Islet precursor cell (in vitro differentiated cells): Measurements from ENCODE around the gene DAB2.
"Not testable (repeated sequence)": the region's sequence is repeated elsewhere in the genome, so short reads cannot be mapped to it uniquely, and the experiment has no call there.

Experiments
- DNase-seq: peaks from one replicate; pipeline ENCODE4 v3.0.0-alpha.2; 2018

DAB2 gene

GRCh38 chr5:39419796-39420195 is 5.0 kb downstream of the DAB2 start:
- no peak for DNase-seq

- DNase-seq = no peak
Measured at GRCh38 chr5:39417979-39418378, 6.8 kb downstream of the DAB2 start.

DNA sequence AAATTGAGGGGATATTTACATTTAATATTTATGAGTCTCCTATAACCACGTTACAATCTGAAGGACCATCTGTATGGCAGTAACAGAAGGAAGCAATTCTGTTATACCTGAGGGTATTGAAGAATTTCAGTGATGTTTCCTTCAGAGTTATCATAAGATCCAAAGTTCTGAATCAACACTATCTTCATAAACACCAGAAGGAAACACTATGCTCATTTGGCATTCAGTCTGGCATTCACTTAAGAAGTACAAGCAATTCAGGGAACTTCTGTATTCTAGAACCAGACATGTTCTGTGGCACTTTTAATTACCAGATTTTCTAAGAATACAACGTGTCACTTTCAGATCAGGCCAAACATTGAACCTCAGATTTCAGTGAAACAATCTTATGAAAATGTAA is 9.6 kb downstream of the DAB2 start:
- DNase-seq = no peak

DNA sequence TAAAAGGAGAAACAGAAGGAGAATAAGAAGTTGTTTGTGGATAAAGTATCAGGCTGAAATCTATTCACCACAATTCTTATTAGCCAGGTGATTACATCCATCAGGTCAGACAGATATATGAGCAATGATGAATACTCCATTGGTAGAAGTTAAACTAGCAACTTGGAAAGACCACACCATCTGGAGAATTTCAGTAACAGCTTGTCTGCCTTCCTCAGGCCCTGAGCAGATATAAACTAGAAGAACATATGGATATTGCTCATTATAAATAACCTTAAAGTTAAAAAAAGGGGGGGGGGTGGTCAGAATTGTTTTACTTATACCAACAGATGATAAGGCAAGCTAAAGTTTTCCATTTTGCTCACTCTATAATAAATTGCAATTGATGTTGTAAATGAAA is 10.4 kb downstream of the DAB2 start:
- DNase-seq = no peak

- no peak for DNase-seq
Measured at GRCh38 chr5:39413771-39414170, 11.0 kb downstream of the DAB2 start.

DNA sequence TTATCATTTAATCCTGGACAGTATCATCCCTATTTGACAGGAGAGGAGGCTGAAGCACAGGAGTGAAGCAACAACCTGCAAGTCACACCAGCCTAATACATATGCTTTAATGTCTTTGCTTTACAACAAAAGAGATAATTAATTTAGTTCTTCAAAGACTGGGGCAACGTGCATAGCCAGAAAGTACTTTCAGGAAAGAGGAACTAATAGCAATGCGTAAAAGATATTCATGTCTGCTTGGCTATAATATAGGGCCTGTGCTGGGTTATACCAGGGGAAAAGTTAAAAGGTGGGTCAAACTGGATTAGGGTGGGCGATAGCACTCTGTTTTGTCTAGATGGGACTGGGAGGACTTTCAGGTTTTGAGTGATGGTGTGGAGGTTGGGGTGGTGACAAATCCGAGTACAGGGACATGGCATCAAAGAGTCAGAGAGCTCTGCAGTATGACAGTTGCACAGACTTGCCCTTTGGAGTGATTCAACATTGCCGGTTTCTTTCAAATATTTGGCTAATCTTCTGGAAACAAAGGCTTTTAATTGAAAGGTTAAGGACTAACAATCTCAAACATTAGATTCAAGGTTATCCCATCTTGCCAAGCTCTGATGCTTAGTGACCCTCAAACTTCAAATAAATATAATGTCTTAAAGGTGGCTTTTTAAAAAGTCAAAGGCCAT is 11.9 kb downstream of the DAB2 start:
- DNase-seq = no peak

GRCh38 chr5:39411985-39412384 is 12.8 kb downstream of the DAB2 start:
- DNase-seq = no peak

GRCh38 chr5:39411061-39411460 is 13.7 kb downstream of the DAB2 start:
- DNase-seq = no peak

DNA sequence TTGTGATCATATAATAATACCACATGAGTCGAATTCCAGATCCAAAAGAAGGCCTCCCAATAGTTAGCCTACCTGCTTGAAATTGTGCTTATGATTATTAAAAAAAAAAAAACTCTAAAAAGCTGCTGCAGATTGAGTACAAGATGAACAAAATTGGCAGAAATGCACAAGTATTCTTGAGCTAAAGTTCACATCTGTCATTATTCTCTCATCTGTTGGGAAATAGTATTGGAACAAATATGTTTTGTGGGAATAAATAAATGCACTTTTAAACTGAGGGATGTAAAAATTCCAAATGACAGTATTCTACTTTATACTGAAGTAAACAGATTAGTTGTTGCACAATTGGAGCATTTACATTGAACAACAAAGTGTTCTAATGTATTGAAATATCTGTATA is 15.7 kb downstream of the DAB2 start:
- no peak for DNase-seq

DNA sequence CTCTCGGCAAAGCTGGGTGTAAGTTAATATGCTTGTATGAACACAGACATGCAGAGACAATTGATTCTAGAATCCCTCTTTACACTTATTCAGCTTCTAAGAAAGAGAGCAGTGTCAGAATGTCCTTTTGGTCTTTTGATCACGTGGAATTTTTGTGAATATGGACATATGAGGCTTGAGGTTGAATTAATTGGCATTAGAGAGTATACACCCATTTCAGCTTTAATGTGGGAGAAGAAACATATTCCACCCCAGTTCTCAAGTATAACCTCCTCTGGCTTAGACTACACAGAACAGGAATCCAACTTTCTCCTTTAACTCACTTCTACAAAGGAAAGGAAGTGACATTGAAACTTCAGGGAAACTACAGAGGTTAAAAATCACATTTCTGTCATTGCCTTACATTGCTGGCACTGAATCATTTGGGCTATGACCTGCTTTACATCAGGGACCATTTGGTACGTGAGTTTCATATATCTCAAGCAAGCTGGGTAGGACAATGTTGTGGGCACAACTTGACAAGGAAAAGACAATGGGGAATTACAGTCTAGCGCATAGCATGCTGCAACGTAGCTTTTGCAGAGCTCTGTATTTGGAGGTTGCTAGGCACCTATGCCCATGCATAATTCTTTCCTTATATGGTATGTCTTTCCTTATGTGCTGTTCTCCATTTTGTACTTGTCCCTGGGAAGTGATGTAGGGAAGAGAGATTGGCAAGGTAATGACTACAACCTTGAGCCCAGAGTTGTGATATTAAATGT is 19.5 kb downstream of the DAB2 start:
- DNase-seq = no peak

GRCh38 chr5:39403761-39404160 is 21.0 kb downstream of the DAB2 start:
- not testable (repeated sequence) for DNase-seq

DNA sequence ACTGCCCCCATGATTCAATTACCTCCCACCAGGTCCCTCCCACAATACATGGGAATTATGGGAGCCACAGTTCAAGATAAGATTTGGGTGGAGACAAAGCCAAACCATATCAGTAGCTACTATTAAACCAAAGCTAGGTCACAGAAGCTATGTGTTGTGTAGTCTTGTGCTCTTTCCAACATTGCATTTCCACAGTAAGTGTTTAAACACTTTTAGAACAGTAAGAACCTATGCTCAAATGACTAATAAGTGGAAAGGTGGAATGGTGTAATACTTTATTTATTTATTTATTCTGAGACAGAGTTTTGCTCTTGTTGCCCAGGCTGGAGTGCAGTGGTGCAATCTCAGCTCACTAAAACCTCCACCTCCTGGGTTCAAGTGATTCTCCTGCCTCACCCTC is 22.6 kb downstream of the DAB2 start:
- DNase-seq = not testable (repeated sequence)

GRCh38 chr5:39400713-39401578 is 23.8 kb downstream of the DAB2 start:
- no peak for DNase-seq

DNA sequence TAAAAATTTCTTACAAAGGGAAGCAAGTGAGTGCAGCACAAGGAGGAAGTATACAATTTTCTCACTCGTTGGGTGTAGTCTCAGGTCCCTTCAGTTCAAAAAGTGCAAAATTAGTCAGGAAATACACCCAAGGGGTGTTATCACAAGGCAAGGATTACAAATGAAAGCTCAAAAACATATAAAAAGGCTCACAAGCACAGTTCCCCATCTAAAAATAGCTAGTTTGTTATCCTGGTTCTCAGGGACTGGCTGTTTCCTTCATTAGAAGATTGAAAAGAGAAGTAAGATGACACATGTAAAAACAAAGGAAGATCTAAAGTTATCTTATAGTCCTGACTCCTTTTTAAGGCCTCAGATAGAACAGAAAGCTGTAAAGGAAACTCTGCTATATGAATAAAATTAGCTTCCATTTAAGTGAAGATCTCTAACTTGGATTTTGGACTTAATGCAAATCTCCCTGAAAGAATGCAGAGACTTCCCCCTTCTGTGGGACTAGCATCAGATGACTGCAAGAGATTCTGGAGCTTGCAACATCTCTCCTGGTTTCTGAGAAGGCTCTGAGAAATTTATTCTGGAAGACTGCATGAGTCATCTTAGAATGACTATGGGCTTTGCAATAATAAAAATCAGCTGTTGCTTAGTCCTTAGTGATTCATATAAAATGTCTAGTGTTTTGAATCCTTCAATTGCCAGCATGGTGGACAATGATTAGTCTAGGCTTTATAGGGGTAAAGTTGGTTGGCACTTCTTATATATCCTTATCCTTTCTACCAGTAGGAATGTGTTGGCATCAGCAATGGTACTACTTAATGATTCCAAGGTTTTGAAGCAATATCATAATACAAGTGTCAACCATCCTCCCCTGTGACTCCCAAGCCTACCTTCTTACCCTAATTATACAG is 25.4 kb downstream of the DAB2 start:
- no peak for DNase-seq

DNA sequence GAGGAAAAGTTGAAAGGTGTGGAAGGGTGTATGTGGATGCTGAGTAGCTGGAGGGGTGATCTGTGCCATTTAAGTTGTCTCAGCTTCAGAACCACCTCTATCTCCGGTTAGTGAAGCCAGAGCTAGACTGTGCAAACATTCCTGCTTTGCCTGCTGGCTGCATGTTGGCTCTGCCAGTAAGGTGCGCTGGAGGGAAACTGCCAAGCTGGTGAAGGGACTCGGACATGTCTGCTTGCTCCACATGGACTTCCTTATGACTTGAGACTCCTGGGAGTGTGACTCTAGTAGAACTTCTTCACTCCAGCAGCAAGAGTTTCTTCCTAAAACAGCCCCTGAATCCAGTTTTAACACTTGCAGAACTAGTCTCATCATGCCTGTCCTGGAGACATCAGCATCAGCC is 27.9 kb downstream of the DAB2 start:
- DNase-seq = no peak

DNA sequence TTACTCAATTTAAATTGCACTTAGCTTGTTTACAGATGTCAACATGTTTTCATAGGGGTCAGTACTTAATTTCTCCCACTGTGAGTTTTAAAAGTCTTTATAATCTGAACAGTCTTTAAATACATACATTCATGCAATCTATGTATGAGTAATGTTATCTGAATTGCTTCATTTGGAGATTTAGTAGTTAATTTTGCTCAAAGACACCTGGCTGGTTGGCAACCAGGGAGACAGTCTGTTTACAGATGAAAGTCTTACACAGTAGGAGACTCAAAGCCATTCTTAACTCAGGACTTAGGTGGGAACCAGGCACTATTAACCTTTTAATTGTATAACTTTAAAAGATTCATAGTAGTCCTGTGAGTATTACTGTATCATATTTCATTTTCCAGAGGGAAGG is 29.3 kb downstream of the DAB2 start:
- DNase-seq = no peak

DNA sequence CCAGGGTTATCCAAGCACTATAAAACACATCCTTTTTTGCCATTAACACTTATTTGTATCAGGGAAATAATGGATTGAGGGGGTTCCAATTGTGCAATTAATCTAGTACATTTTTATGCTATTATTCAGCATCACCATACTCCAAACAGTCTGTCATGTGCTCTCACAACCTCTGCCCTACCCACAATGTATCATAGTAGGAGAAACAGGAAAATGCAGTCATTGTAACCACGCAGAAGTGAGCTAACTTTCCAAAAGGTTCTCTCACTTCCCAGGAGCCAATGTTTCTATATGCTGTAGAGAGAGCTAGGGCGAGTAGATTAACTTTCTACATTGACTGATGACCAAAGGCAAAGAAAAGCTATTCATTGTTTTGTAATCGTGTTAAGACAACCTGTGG is 29.8 kb downstream of the DAB2 start:
- no peak for DNase-seq

DNA sequence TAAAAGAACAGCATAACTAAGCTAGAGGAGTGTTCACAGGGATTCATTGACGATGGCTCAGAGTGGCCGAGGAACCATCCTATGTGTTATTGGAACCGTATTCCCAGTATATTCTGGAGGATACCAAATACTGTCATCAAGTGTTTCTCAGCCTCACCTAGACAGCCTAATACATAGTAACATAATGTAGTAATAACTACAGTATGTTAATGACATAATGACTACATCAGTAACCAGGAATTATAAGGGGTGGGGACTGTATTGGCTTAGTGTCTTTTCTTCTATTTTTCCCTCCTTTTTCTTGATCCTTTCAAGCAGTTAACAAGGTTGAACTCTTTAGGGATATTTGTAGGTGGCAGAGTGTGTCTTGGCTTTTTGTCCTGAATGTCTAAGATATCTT is 33.8 kb downstream of the DAB2 start:
- DNase-seq = no peak

- DNase-seq = no peak
Measured at GRCh38 chr5:39387293-39387692, 37.5 kb downstream of the DAB2 start.

DNA sequence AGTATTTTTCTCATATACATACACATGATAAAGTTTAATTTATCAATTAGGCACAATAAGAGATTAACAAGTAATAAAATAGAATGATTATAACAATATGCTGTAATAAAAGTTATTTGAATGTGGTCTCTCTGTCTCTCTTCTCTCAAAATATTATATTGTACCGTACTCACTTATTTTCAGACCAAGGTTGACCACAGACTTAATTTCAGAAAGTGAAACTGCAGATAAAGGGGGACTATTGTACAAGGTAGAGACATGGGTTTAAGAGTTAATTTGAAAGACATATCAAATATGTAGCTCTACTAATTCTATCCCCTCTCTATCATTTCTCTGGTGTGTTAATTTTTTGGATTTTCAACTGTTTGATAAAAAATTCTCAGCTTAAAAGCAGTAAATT is 40.5 kb downstream of the DAB2 start:
- DNase-seq = no peak

- no peak for DNase-seq
Measured at GRCh38 chr5:39381376-39381775, 43.4 kb downstream of the DAB2 start.

DNA sequence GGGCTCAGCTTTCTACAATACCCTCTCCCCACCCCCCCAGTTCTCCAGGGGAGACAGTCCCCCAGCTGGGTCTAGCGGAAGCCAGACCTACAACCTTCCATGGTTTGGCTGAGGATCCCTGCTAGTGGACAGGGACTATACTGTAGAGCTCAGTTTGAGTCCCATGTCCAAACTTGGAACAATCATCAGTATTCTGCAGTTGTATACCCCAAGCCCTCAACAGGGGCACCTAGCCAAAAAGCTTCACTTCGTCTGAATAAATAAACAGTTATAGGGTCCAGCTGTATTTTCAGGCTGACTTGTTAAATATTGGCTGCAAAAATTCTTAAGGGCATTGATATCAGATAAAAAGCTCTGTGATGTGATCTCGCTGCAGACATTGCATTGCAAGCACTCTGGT is 45.1 kb downstream of the DAB2 start:
- DNase-seq = no peak

- no peak for DNase-seq
Measured at GRCh38 chr5:39377613-39378012, 47.2 kb downstream of the DAB2 start.
